HEK293T (cell line): ENCODE data around the gene ANTXR2.

ENCODE experiments used
- ARNT ChIP-seq: fragments of 450-650 bp; IDR thresholded peaks from 2 replicates; pipeline ENCODE4 v1.6.1; 2017; ENCODE audit warnings: mild to moderate bottlenecking
- BHLHE40 ChIP-seq: fragments of 450-650 bp; IDR thresholded peaks from 2 replicates; pipeline ENCODE4 v1.6.1; 2016; ENCODE audit warnings: mild to moderate bottlenecking, moderate library complexity, borderline replicate concordance
- CTBP1 ChIP-seq: fragments of 450-650 bp; IDR thresholded peaks from 2 replicates; pipeline ENCODE4 v1.6.1; 2016; ENCODE audit warnings: borderline replicate concordance
- ELF4 ChIP-seq: fragments of 450-650 bp; IDR thresholded peaks from 2 replicates; pipeline ENCODE4 v1.6.1; 2017; ENCODE audit warnings: antibody characterized with exemption
- FOXA1 ChIP-seq: fragments of 450-650 bp; IDR thresholded peaks from 2 replicates; pipeline ENCODE4 v1.6.1; 2016; ENCODE audit warnings: mild to moderate bottlenecking
- FOXK2 ChIP-seq: fragments of 450-650 bp; IDR thresholded peaks from 2 replicates; pipeline ENCODE4 v1.6.1; 2016; ENCODE audit warnings: mild to moderate bottlenecking
- FOXM1 ChIP-seq: fragments of 450-650 bp; IDR thresholded peaks from 2 replicates; pipeline ENCODE4 v1.6.1; 2017; ENCODE audit warnings: mild to moderate bottlenecking, borderline replicate concordance
- HDGF ChIP-seq: fragments of 450-650 bp; IDR thresholded peaks from 2 replicates; pipeline ENCODE4 v1.6.1; 2017; ENCODE audit warnings: antibody characterized with exemption, borderline replicate concordance
- NFRKB ChIP-seq: fragments of 450-650 bp; IDR thresholded peaks from 2 replicates; pipeline ENCODE4 v1.6.1; 2016; ENCODE audit warnings: mild to moderate bottlenecking, moderate library complexity
- SP1 ChIP-seq: fragments of 450-650 bp; IDR thresholded peaks from 2 replicates; pipeline ENCODE4 v1.6.1; 2017
- SUZ12 ChIP-seq: fragments of 450-650 bp; IDR thresholded peaks from 2 replicates; pipeline ENCODE4 v1.6.1; 2016; ENCODE audit warnings: mild to moderate bottlenecking
- TARDBP ChIP-seq: fragments of 450-650 bp; IDR thresholded peaks from 2 replicates; pipeline ENCODE4 v1.6.1; 2016

- TF ChIP-seq CTBP1 = no peak
- no peak for TF ChIP-seq ARNT
- no peak for TF ChIP-seq FOXM1
- TF ChIP-seq FOXK2 = no peak
- no peak for TF ChIP-seq TARDBP
- no peak for TF ChIP-seq SUZ12
- no peak for TF ChIP-seq SP1
- no peak for TF ChIP-seq HDGF
- TF ChIP-seq NFRKB = no peak
- TF ChIP-seq ELF4 = no peak
- no peak for TF ChIP-seq BHLHE40
- no peak for TF ChIP-seq FOXA1
These were observed 58.5 kb downstream of the ANTXR2 start for GRCh38 chr4:80014531-80014930.
